Activated CD4-positive, alpha-beta T cell treated with anti-CD3 and anti-CD28 coated beads for 36 hours (primary cell): Measurements from ENCODE around the gene PCGF3. TPM values are rescaled to one million over a fixed set of nuclear protein-coding genes. Genes with fewer than 3 reads are reported as not detected.
A peak's percentile ranks its signal among the peaks of the same experiment; 100 is the strongest.

Experiments
- ATAC-seq: fragments of 200-7000 bp; cut with Tn5 transposase; one replicate; pipeline ENCODE4 v1.10.0; 2021; ENCODE audit warnings: mild to moderate bottlenecking, moderate library complexity
- CTCF ChIA-PET: fragments of 350-600 bp; sonication (Branson Sonifier 250); formaldehyde crosslinking; loops from one replicate; lab custom pipeline; 2021; ENCODE audit warnings: antibody characterized with exemption; lab: Charles Lee
- POLR2A ChIA-PET: fragments of 350-600 bp; sonication (Branson Sonifier 250); formaldehyde crosslinking; loops from one replicate; lab custom pipeline; 2021; ENCODE audit warnings: antibody characterized with exemption, inconsistent platforms; lab: Charles Lee
- DNase-seq: peaks from one replicate; pipeline ENCODE4 v3.0.0-alpha.2; 2020
- H3K27ac Mint-ChIP-seq: one replicate; pipeline ENCODE4 v1.8.0; 2021; ENCODE audit warnings: mixed read lengths
- H3K27me3 Mint-ChIP-seq: one replicate; pipeline ENCODE4 v1.8.0; 2021; ENCODE audit warnings: mixed read lengths
- H3K36me3 Mint-ChIP-seq: one replicate; pipeline ENCODE4 v1.8.0; 2021; ENCODE audit warnings: low read depth, mixed read lengths
- H3K4me1 Mint-ChIP-seq: one replicate; pipeline ENCODE4 v1.8.0; 2021; ENCODE audit warnings: mixed read lengths
- H3K4me3 Mint-ChIP-seq: one replicate; pipeline ENCODE4 v1.8.0; 2021; ENCODE audit warnings: mild to moderate bottlenecking, moderate library complexity, mixed read lengths
- H3K9me3 Mint-ChIP-seq: one replicate; pipeline ENCODE4 v1.8.0; 2021; ENCODE audit warnings: low read depth, mixed read lengths
- intact Hi-C, 2 experiments: fragments of 100-400 bp; cut with DNase I in 1 of 2; cut with micrococcal nuclease in 1 of 2; formaldehyde crosslinking; loops; one replicate each; pipeline versions ENCODE4 v1.14.2 to v1.15.1; 2022 to 2024; cut with DNase I, micrococcal nuclease
- total RNA-seq, 2 experiments: library from RNA; stranded (reverse); gene quantifications; one replicate each; pipeline ENCODE4 v1.2.3, GENCODE V29; 2021

PCGF3 gene
- total RNA-seq, 2 experiments from 2014 or later, result 20.6 to 22.5 TPM

DNA sequence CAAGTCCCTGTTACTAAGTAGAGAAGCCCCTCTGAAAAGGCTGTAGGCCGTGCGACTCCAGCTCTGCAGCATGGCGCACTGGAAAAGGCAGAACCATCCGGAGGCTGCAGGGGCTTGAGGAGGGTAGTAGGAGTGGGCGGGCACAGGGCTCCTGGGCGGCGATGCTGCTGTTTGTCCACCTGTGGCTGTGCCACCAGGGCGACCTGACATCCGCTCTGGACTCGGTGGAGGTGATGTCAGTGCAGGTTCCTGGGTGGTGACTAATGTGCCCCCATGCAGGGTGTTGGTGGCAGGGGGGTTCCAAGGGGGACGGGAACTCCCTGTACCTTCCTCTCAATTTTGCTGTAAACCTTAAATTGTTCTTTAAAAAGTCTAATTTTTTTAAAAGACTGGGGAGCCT is 58.3 kb downstream of the PCGF3 start:
- Mint-ChIP-seq H3K4me1 (peaks cover 12% of the 10 kb centered on the region), H3K9me3 (no peaks in the 10 kb centered on the region), H3K27me3 (no peaks in the 10 kb centered on the region), H3K36me3 (peaks cover 64% of the 10 kb centered on the region), H3K27ac (no peak overlapping the region), H3K4me3 (no peak overlapping the region)
- ChIA-PET CTCF (interaction anchor here (0.6 kb wide), 1 partner anchor 64 kb away, joined by 3 read pairs; no protein-coding TSS in a partner anchor), POLR2A (no interaction called here)
- intact Hi-C loops, result no loop called here
- DNase-seq, result no peak
- no peak for ATAC-seq

GRCh38 chr4:764405-765169 is 59.0 kb downstream of the PCGF3 start:
- Mint-ChIP-seq H3K4me1 (peaks cover 14% of the 10 kb centered on the region), H3K9me3 (no peaks in the 10 kb centered on the region), H3K4me3 (no peak overlapping the region), H3K27ac (no peak overlapping the region), H3K27me3 (no peaks in the 10 kb centered on the region), H3K36me3 (peaks cover 71% of the 10 kb centered on the region)
- ChIA-PET POLR2A (no interaction called here), CTCF (interaction anchor here (0.6 kb wide), 1 partner anchor 287 kb away, joined by 3 read pairs; no protein-coding TSS in a partner anchor)
- intact Hi-C loops, result no loop called here
- no peak for DNase-seq
- ATAC-seq, result no peak

GRCh38 chr4:766152-766515 is 60.5 kb downstream of the PCGF3 start:
- ChIA-PET CTCF (interaction anchor here (0.9 to 1.0 kb wide), 2 partner anchors 10 to 23 kb away, joined by 4 to 5 read pairs; no protein-coding TSS in a partner anchor), POLR2A (no interaction called here)
- H3K4me3 Mint-ChIP-seq, result no peak overlapping the region
- H3K36me3 Mint-ChIP-seq, result peaks cover 72% of the 10 kb centered on the region
- H3K27me3 Mint-ChIP-seq, result no peaks in the 10 kb centered on the region
- ATAC-seq (no peak), DNase-seq (no peak)
- no peaks in the 10 kb centered on the region for H3K9me3 Mint-ChIP-seq
- H3K4me1 Mint-ChIP-seq, result peaks cover 11% of the 10 kb centered on the region
- H3K27ac Mint-ChIP-seq, result peak overlapping the region; percentile 43
- intact Hi-C loops, result no loop called here

- Mint-ChIP-seq H3K4me3 (no peak overlapping the region), H3K36me3 (peaks cover 70% of the 10 kb centered on the region), H3K27me3 (no peaks in the 10 kb centered on the region), H3K9me3 (no peaks in the 10 kb centered on the region), H3K4me1 (peaks cover 10% of the 10 kb centered on the region), H3K27ac (peak overlapping the region; percentile 25)
- ChIA-PET CTCF (interaction anchor here (0.7 to 1.4 kb wide), 4 partner anchors 9 to 82 kb away, joined by 3 to 5 read pairs (median 4); no protein-coding TSS in a partner anchor), POLR2A (interaction anchor here (0.9 kb wide), 1 partner anchor 80 kb away, joined by 3 read pairs; no protein-coding TSS in a partner anchor)
- ATAC-seq (no peak), DNase-seq (no peak)
- intact Hi-C loops, result no loop called here
Measured at GRCh38 chr4:766559-767283, 61.1 kb downstream of the PCGF3 start.

DNA sequence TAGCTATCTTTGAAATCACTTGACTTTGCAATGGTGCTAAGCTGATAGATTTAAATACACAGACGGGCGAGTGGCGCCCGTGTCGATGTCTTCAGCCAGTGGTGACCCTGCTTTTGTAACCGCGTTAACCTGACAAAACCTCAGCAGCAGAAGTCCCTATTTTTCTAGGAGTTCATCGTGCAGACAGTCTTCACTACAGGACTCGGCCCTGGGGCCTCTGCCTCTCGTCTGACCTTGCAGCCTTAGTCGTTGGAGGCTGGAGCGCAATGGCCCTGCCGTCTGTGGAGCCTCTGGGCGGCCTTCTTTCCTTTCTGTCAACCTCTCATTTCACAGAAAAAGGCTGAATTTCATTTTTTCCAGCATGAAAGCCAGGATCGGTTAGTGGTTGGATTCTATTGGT is 62.4 kb downstream of the PCGF3 start:
- Mint-ChIP-seq H3K36me3 (peaks cover 64% of the 10 kb centered on the region), H3K4me3 (no peak overlapping the region), H3K27me3 (no peaks in the 10 kb centered on the region), H3K27ac (no peak overlapping the region), H3K4me1 (peaks cover 12% of the 10 kb centered on the region), H3K9me3 (no peaks in the 10 kb centered on the region)
- ChIA-PET POLR2A (no interaction called here), CTCF (interaction anchor here (0.6 to 1.6 kb wide), 4 partner anchors 26 to 431 kb away, joined by 3 read pairs; no protein-coding TSS in a partner anchor)
- DNase-seq, result no peak
- ATAC-seq, result no peak
- intact Hi-C loops, result no loop called here

GRCh38 chr4:768995-769394 is 63.4 kb downstream of the PCGF3 start:
- Mint-ChIP-seq H3K27ac (no peak overlapping the region), H3K9me3 (no peaks in the 10 kb centered on the region), H3K4me3 (no peak overlapping the region), H3K27me3 (no peaks in the 10 kb centered on the region), H3K4me1 (peaks cover 14% of the 10 kb centered on the region), H3K36me3 (peaks cover 61% of the 10 kb centered on the region)
- DNase-seq (no peak), ATAC-seq (no peak)
- intact Hi-C loops, result no loop called here
- POLR2A ChIA-PET, result no interaction called here
- CTCF ChIA-PET, result interaction anchor here (0.6 to 1.6 kb wide), 3 partner anchors 25 to 166 kb away, joined by 3 to 4 read pairs (median 4); no protein-coding TSS in a partner anchor

GRCh38 chr4:769511-769910 is 63.9 kb downstream of the PCGF3 start:
- ATAC-seq (no peak), DNase-seq (no peak)
- no peaks in the 10 kb centered on the region for H3K27me3 Mint-ChIP-seq
- peaks cover 65% of the 10 kb centered on the region for H3K36me3 Mint-ChIP-seq
- no peak overlapping the region for H3K27ac Mint-ChIP-seq
- H3K4me3 Mint-ChIP-seq, result no peak overlapping the region
- intact Hi-C loops, result no loop called here
- peaks cover 20% of the 10 kb centered on the region for H3K4me1 Mint-ChIP-seq
- ChIA-PET POLR2A (no interaction called here), CTCF (interaction anchor here (1.2 kb wide), 1 partner anchor 27 kb away, joined by 4 read pairs; no protein-coding TSS in a partner anchor)
- H3K9me3 Mint-ChIP-seq, result no peaks in the 10 kb centered on the region

DNA sequence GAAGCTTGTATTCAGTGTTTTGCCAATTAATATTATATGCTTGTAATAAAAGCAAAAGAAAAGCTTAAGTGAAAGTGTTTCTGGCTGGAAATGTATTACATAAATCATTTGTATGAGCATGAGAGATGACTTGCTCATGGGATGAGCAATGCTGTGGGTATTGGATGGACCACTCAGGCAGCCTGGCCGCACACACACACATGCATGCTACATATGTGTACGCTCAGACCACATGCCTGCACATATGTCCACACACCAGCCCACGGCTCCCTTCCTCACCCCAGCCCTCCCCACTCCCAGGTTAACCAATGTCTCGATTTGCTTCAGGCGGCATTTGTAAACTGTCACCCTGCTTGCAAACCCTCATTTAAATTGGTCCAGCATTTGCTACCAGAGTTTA is 64.4 kb downstream of the PCGF3 start:
- H3K27me3 Mint-ChIP-seq, result no peaks in the 10 kb centered on the region
- POLR2A ChIA-PET, result no interaction called here

DNA sequence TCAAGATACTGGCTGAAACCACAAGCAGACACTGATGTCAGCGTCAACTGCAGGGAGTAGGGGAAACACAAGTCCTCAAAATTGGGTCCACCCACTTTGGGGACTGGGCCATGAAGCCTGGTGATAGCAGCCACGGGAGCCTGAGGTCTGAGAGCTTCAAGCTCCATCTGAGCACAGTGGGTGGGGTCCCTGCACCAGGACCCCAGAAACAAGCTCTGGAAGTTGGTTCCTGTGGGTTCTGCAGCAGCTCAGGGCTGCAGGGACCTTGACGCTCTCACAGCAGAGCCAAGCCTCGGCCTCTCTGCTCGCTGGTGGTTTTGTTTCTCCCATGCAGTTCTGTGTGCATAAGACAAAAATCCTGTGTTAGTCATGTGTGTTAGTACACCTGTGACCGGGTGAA is 65.8 kb downstream of the PCGF3 start:
- peaks cover 31% of the 10 kb centered on the region for H3K4me1 Mint-ChIP-seq
- H3K27me3 Mint-ChIP-seq, result no peaks in the 10 kb centered on the region
- H3K27ac Mint-ChIP-seq, result peak overlapping the region; percentile 13
- POLR2A ChIA-PET, result no interaction called here
- no peak overlapping the region for H3K4me3 Mint-ChIP-seq
- ATAC-seq, result no peak
- CTCF ChIA-PET, result no interaction called here
- no peak for DNase-seq
- intact Hi-C loops, result no loop called here
- H3K36me3 Mint-ChIP-seq, result peaks cover 66% of the 10 kb centered on the region
- no peaks in the 10 kb centered on the region for H3K9me3 Mint-ChIP-seq

More for the DNA sequence above, 64.4 kb downstream of the PCGF3 start:
- Mint-ChIP-seq H3K36me3 (peaks cover 65% of the 10 kb centered on the region), H3K4me3 (no peak overlapping the region), H3K9me3 (no peaks in the 10 kb centered on the region), H3K27ac (no peak overlapping the region), H3K4me1 (peaks cover 25% of the 10 kb centered on the region)
- CTCF ChIA-PET, result interaction anchor here (1.2 kb wide), 1 partner anchor 27 kb away, joined by 4 read pairs; no protein-coding TSS in a partner anchor
- intact Hi-C loops, result no loop called here
- DNase-seq (no peak), ATAC-seq (no peak)

DNA sequence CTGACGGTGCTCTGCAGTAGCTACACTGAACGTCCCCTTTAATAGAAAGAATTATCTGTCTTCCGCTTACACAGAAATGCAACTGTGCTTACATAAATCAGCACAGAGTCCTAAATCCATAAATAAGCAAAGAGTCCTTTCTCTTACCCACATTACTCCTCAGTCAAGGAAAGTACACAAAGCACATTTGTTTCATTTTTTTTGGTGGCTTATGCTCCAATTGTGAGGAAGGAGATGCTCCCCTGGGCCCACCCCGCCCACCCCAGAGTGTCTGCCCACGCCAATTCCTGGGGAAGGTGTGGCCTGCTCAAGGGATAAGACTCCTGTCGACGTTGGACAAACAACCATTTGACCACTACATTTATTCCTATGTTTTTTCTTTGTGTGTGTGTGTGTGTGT is 66.5 kb downstream of the PCGF3 start:
- H3K27ac Mint-ChIP-seq, result no peak overlapping the region
- H3K9me3 Mint-ChIP-seq, result no peaks in the 10 kb centered on the region
- H3K4me3 Mint-ChIP-seq, result no peak overlapping the region
- H3K4me1 Mint-ChIP-seq, result peaks cover 36% of the 10 kb centered on the region
- no peak for DNase-seq
- no peak for ATAC-seq
- no peaks in the 10 kb centered on the region for H3K27me3 Mint-ChIP-seq
- POLR2A ChIA-PET, result no interaction called here
- intact Hi-C loops, result no loop called here
- CTCF ChIA-PET, result no interaction called here
- peaks cover 65% of the 10 kb centered on the region for H3K36me3 Mint-ChIP-seq

DNA sequence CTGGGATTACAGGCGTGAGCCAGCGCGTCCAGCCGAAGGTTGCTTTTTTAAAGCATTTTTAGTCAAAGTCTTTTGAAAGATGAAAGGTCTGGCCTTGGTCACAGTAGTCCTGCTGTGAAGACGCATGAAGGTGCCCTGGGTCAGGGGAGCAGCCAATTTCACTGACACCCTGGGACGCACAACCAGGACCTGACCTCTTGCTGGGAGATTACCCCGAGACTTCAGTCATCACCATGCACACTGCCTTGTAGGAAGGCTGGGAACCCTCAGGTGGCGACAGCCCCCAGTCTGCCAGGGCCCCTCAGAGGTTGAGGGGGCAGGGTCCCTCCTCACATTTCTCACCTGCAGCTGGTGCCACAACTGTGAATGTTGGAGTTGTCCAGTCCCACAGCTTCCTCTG is 67.1 kb downstream of the PCGF3 start:
- Mint-ChIP-seq H3K36me3 (peaks cover 66% of the 10 kb centered on the region), H3K4me3 (no peak overlapping the region), H3K27me3 (no peaks in the 10 kb centered on the region), H3K27ac (no peak overlapping the region), H3K9me3 (no peaks in the 10 kb centered on the region), H3K4me1 (peaks cover 43% of the 10 kb centered on the region)
- no peak for DNase-seq
- no peak for ATAC-seq
- intact Hi-C loops, result no loop called here
- POLR2A ChIA-PET, result no interaction called here
- CTCF ChIA-PET, result no interaction called here
